Stimulated activated naive CD4-positive, alpha-beta T cell (primary cell): Measurements from ENCODE around the gene HYOU1.
"Not testable (repeated sequence)": the region's sequence is repeated elsewhere in the genome, so short reads cannot be mapped to it uniquely, and the experiment has no call there.

Experiments used
- DNase-seq, 6 experiments: peaks; one replicate each; lab custom pipeline; 2025; lab: John Stamatoyannopoulos, UW

HYOU1 gene

GRCh38 chr11:119087747-119088241 lies 30.8 kb upstream of the HYOU1 start:
- no peak for DNase-seq

GRCh38 chr11:119087123-119087522 lies 30.1 kb upstream of the HYOU1 start:
- DNase-seq = no peak

GRCh38 chr11:119085437-119085847 lies 28.4 kb upstream of the HYOU1 start:
- peak in 4 of 6 experiments; percentile 9 to 48 (median 25) for DNase-seq

- DNase-seq = peak; percentile 74 to 90 (median 87)
Measured at GRCh38 chr11:119084663-119085436, 27.8 kb upstream of the HYOU1 start, which contains the start of gene HMBS. TSS of gene HMBS (plus strand) at chr11:119084881. CDS start at chr11:119085034, 153 bp downstream.

- no peak for DNase-seq
Measured at GRCh38 chr11:119081682-119082260, 24.8 kb upstream of the HYOU1 start.

- no peak for DNase-seq
Measured at GRCh38 chr11:119078675-119079420, 21.8 kb upstream of the HYOU1 start.

GRCh38 chr11:119077839-119078238 lies 20.8 kb upstream of the HYOU1 start:
- no peak for DNase-seq

GRCh38 chr11:119067371-119068222 lies 10.6 kb upstream of the HYOU1 start, which contains the start of gene VPS11:
TSS of gene VPS11 (plus strand) at chr11:119067818. CDS start at chr11:119067824, 6 bp downstream.
- DNase-seq = peak; percentile 94 to 98 (median 96)

GRCh38 chr11:119065369-119065768 lies 8.4 kb upstream of the HYOU1 start:
- peak; percentile 14 to 58 (median 26) for DNase-seq

GRCh38 chr11:119062779-119063178 lies 5.8 kb upstream of the HYOU1 start:
- no peak for DNase-seq

- no peak for DNase-seq
Measured at GRCh38 chr11:119061256-119061655, 4.3 kb upstream of the HYOU1 start.

- not testable (repeated sequence) for DNase-seq
Measured at GRCh38 chr11:119059128-119059527, 2.1 kb upstream of the HYOU1 start.

- DNase-seq = peak in 5 of 6 experiments; percentile 15 to 59 (median 52)
Measured at GRCh38 chr11:119056421-119056999, 495 bp downstream of the HYOU1 start.

- DNase-seq = peak in 1 of 6 experiments; percentile 4
Measured at GRCh38 chr11:119055901-119056300, 1.1 kb downstream of the HYOU1 start.

GRCh38 chr11:119054418-119054817 lies 2.6 kb downstream of the HYOU1 start:
- DNase-seq = no peak

GRCh38 chr11:119052163-119052814 lies 4.7 kb downstream of the HYOU1 start:
- DNase-seq = no peak

GRCh38 chr11:119051440-119052162 lies 5.4 kb downstream of the HYOU1 start:
- DNase-seq = no peak

- no peak for DNase-seq
Measured at GRCh38 chr11:119049081-119049480, 7.9 kb downstream of the HYOU1 start.

GRCh38 chr11:119048644-119049043 lies 8.4 kb downstream of the HYOU1 start:
- DNase-seq = no peak

- no peak for DNase-seq
Measured at GRCh38 chr11:119047205-119047604, 9.8 kb downstream of the HYOU1 start.
